GM12874 (cell line): ENCODE measurements around the gene IMMT.

Source experiments
- CTCF ChIP-seq: IDR thresholded peaks from 2 replicates; pipeline ENCODE4 v1.5.1; 2011; ENCODE audit warnings: low read depth, mild to moderate bottlenecking, control low read depth, low read length, moderate library complexity; ENCODE audit not compliant: insufficient read depth

IMMT gene

GRCh38 chr2:86147793-86148192 is 47.5 kb downstream of the IMMT start:
- TF ChIP-seq CTCF = no peak

GRCh38 chr2:86143926-86144685 is 51.2 kb downstream of the IMMT start:
- TF ChIP-seq CTCF = no peak

GRCh38 chr2:86143307-86143706 is 52.0 kb downstream of the IMMT start:
- TF ChIP-seq CTCF = no peak

- no peak for TF ChIP-seq CTCF
Measured at GRCh38 chr2:86142436-86143257, 52.6 kb downstream of the IMMT start.

GRCh38 chr2:86140969-86141392 is 54.3 kb downstream of the IMMT start:
- no peak for TF ChIP-seq CTCF

- no peak for TF ChIP-seq CTCF
Measured at GRCh38 chr2:86139981-86140380, 55.3 kb downstream of the IMMT start.

- no peak for TF ChIP-seq CTCF
Measured at GRCh38 chr2:86138736-86139625, 56.3 kb downstream of the IMMT start.
